HFF-Myc (cell line): ENCODE results near the gene TADA1.

Source experiments
- DNase-seq: peaks from one replicate; pipeline ENCODE4 v3.0.0-alpha.2; 2011; ENCODE audit warnings: low read depth; ENCODE audit errors: extremely low read depth
- H3K4me3 ChIP-seq: replicated peaks from 2 replicates; pipeline ENCODE4 v1.5.1; 2011; ENCODE audit warnings: low read depth, mild to moderate bottlenecking, control low read depth, low read length
- TF ChIP-seq, protein P1 (sequence below): IDR thresholded peaks from 2 replicates; pipeline ENCODE4 v1.5.1; 2012; ENCODE audit warnings: mild to moderate bottlenecking, low read depth, low read length, control low read depth; ENCODE audit errors: missing control alignments

Gene TADA1

DNA sequence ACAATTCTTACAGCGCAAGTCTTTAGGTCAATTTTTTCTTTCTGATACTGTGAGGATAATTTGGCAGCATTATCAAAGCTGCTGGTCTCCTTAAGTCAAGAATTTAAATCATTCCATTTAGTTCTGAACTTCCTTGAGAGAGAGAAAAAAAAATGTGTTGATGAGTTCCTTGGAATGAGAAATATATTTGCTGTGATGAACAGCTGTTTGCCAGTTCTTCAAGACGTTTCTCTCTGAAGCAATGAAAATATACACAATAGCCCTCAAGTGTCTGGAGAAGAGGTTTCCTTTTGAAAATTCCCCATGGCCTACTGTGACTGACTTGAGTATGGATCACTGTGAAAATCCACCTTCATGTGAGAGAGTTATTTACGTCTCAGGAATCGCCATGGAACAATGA lies 31.0 kb upstream of the TADA1 start:
- no peak for DNase-seq
- H3K4me3 ChIP-seq: no peak overlapping the region
- TF ChIP-seq, protein P1, sequence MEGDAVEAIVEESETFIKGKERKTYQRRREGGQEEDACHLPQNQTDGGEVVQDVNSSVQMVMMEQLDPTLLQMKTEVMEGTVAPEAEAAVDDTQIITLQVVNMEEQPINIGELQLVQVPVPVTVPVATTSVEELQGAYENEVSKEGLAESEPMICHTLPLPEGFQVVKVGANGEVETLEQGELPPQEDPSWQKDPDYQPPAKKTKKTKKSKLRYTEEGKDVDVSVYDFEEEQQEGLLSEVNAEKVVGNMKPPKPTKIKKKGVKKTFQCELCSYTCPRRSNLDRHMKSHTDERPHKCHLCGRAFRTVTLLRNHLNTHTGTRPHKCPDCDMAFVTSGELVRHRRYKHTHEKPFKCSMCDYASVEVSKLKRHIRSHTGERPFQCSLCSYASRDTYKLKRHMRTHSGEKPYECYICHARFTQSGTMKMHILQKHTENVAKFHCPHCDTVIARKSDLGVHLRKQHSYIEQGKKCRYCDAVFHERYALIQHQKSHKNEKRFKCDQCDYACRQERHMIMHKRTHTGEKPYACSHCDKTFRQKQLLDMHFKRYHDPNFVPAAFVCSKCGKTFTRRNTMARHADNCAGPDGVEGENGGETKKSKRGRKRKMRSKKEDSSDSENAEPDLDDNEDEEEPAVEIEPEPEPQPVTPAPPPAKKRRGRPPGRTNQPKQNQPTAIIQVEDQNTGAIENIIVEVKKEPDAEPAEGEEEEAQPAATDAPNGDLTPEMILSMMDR: no peak

DNA sequence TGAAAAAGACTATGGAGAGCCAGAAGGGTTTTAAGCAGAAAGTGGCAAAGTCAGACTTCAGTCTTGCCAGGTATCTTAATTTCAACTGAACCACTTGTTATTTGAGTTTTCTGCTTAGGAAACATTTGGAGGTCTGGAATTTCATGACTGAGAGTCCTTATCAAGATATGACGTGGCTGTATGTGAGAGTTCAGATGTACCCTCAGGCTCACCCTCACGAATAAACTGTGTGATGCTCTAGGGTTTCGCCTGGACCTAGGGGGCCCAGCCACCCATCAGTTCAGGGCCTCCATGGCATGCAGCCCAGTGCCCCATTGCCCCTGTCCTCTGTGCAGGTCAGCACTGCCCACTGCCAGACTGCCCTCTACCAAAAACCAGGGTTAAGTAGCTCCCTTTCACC lies 30.6 kb upstream of the TADA1 start:
- TF ChIP-seq, protein P1: no peak
- no peak for DNase-seq
- H3K4me3 ChIP-seq: no peak overlapping the region

DNA sequence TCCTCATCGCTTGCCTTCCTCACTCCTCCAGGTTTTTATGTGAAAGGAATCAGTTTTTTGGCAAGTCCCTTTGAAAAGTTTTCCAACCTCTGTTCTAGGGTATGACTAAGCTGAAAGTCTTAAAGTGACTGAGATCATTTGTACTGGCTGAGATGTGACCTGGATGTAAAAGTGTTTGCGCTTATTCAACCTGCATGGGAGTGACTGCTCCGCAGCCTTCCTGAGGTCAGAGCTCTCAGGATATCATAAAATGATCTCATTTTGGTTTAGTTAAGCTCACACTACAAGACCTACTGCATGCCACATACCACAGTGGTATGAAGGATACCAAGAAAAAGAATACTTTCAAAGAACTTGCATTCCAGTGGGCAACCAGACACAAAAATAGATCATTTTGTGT lies 29.8 kb upstream of the TADA1 start:
- no peak overlapping the region for H3K4me3 ChIP-seq
- TF ChIP-seq, protein P1: no peak
- DNase-seq: no peak

DNA sequence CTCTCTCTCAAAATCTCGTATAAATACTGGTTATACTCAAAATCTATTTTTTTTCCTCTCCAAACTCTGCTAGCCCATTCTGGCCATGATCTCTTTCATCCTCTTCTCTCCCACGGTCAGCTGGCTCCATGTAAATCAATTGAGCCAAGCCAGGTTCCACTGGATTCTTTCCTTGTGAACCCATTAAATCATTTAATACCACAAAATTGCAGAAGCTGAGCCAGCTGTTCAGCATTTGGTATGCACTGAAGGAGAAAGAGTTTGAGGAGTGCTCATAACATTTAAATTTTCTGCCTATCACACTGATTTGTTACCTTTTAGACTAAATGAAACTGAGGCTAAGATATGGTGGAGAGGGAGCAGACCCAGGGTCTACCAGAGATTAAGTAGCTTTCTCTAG lies 29.1 kb upstream of the TADA1 start:
- no peak for DNase-seq
- TF ChIP-seq, protein P1: no peak
- no peak overlapping the region for H3K4me3 ChIP-seq

DNA sequence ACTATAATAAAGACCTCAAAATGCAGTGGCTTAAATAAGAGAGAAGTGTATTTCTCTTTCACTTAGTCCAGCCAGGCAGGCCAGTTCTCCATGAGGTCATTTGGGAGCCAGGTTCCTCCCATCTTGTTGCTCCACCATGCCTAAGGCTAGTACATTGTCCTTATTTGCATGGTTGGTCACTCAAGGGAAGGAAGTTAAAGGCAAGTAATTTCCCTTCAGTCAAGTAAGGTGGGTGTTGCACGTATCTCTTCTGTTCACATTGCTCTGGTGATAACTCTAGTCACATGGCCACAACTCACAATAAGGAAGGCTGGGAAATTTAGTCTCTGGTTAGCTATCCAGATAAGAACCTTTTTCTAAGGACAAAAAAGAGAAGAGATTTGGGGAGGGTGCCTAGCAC lies 27.2 kb upstream of the TADA1 start:
- TF ChIP-seq, protein P1: no peak
- H3K4me3 ChIP-seq: no peak overlapping the region
- no peak for DNase-seq

DNA sequence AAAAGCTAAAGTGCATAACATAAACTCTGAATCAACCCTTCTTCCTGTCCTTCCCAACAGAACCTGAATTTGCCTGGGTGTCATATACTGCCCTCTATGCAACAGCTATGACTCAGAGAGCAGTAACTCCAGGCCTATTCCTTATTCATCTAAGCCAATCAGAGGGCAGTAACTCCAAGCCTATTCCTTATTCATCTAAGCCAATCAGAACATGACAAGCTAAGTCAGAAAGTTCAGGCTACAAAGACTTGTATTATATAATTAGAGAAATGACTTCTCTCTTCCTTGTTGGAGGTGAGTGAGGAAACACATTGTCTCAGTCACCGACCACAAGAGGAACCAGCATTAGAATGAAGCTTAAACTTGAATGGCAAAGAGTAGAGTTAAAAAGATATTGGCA lies 26.2 kb upstream of the TADA1 start:
- peak; percentile 37 for DNase-seq
- TF ChIP-seq, protein P1: no peak
- no peak overlapping the region for H3K4me3 ChIP-seq

DNA sequence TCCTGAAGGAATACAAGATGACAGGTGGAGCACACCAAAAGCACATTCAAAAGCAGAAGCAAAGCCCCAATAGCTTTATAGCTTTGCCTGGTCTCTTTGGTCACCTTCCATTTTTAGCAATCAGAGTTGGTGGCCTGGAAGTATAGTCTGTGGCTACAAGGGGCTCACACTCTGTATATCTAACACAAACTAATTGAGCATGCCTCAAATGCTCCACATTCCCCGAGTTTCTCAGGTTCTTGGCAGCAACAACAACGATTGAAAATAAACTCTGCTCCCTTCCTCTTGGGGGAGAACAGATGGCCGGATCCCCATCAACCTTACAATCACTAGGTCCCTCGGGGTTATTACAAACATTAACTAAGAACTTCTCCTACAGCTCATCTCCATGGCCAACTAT lies 24.9 kb upstream of the TADA1 start:
- TF ChIP-seq, protein P1: no peak

More for the DNA sequence above, 24.9 kb upstream of the TADA1 start:
- DNase-seq: no peak
- no peak overlapping the region for H3K4me3 ChIP-seq
